ENCODE measurements around the gene COL6A3.

COL6A3 gene

DNA sequence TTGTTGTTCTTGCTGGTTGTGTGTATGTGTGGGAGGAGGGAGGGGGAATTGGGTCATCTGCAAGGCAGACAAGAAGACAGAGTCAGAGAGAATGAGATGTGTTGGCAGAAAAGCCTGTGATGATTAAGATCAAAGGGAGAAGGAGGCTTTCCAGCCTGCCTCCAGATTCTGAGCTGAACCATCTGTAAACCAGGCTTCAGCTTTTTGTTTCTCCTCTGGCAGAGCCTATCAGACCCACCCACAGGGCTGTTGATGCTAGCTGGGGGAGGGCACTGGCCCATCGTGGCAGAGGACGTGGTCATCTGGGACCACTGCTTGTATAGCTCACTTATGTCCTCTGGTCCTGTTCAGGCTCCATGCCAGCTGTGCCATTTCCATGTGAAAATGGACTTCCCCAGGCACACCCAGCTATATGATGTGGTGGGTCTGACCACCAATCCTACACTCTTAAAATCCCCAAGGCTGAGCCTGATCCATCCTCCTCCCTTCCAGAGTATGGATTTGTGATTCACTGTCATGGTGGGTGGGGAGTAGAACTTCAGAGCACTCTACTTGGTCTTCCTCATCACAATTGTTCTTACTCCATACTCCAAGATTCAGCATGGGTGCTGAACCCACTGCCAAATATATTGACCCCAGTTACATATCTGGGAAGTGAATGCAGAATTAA is 27.8 kb upstream of the COL6A3 start:
- no peak for DNase-seq

DNA sequence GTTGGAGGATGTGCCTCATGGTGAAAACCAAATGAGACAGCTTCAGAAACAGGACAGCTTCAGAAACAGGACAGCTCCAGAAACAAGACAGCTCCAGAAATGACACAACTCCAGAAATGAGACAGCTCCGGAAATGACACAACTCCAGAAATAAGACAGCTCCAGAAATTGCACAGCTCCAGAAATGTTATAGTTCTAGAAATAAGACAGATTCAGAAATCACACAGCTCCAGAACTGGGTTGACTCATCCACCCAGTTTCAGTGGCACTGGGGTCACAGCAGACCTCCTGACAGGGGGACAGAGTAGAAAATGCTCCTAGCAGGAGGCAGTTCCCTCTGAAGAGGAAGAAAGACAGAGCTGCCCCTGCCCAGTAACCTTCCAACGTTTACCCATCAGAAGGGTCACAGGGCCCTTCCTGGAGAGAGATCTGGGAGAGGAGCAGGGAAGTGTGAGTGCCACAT is 26.9 kb upstream of the COL6A3 start:
- DNase-seq, result no peak

DNA sequence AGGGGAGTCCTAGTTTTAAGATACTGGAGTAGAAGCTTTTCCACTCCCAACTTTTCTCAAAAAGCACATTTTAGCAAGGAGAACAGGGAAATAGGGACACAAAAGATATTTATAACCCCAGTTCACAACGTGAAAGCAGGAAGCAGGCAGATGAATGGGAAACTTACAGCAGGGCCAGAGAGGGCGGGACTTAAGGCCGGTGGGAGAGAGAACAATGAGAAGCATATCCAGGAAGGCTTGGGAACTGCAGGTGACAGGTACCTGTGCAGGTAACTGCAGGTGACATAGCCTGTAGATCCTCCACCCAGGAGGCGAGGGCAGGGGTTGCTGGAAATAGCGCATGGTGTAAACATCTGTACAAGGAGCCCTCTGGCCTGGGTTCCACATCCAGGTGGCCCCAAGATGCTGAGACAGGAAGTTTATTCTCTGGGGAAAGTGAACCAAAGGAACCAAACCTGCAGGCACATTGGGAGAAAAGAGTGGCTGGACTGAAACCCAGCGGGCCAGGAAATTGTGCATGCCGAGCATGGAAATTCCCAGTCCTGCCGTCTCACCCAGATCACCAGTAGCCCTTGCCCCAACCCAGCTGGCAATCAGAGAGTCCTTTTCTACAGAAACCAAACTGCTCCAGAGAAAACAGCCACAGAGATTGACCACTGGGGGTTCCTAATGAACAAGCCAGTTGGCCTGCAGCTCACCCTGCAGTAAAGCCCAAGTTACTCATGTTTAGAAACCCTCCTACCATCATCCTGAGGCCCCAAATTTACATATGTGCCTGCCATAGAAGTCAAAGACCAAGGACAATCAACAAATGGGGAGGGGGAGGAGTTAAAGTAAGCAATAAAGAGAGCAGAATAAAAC is 24.3 kb upstream of the COL6A3 start:
- DNase-seq, result no peak

DNA sequence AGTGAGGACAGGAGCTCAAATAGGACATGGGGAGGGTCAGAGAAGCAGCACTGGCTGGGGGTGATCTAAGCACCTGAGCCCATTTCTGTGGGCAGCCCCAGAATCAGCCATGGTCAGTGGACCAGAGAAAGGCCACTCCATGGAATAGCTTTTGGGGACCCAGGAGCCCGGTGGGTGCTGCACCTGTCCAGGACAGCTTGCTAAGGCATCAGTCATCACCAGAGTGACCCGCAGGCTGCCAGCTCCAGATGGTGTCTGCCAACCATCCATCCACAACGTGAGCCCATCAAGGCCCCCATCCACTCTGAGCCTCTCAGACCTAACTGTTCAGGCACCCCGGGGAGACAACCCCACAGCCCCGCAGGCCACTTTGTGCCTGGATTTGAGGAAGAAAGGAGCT is 23.6 kb upstream of the COL6A3 start:
- no peak for DNase-seq

DNA sequence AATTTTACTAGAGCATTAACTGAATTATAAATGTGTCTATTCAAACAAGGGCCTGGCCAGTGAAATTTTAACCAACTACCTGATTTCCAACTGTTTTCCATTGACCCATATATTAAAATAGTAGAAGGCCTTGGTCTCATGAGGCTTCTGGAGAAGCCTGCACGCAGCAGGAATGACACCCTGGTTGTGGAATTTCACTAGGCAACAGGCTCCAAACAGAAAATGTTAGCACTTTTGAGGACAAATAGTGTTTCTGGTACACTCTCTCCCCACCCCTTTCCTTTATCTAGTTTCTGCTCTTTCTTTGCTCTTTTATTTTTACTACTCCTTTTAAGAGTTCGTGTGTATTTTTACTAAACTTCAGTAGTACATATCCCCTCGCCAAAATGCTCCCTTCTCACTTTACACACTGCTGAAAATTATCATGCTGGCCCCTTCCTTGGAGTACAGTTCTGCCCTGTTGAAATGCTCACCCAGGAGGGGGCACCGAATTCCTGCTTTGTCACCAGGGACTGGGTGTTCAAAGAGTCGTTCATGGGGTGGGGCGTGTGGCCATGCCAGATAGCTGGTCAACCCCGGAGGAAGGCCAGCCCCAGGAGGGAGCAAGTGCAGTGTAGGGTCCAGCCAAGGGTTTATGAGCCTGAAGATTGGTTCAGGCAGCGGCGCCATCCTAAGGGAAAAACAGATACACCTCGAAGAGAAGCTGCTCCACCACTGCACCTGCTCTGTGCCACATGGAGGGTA is 22.1 kb upstream of the COL6A3 start:
- DNase-seq, result no peak

DNA sequence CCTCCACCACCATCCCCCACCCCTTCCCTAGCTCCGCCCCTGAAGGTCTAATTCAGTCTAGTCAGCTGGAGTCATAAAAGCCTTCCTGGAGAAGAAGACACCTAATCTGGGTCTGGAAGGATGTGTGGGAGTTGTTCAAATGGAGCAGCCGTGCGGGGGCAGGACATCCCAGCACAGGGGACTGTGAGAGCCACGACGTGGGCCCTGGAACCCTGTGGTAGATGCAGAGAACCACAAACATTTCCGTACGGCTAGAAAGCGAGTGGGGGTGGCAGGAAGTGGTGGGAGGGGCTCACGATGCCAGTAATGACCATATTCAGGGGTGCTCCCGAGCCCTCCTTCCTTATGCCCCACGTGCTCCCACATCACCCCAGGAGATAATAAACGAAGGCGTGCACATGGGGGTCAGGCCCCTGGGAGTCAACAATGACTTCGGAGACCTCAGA is 20.9 kb upstream of the COL6A3 start:
- DNase-seq, result peak; percentile 34

DNA sequence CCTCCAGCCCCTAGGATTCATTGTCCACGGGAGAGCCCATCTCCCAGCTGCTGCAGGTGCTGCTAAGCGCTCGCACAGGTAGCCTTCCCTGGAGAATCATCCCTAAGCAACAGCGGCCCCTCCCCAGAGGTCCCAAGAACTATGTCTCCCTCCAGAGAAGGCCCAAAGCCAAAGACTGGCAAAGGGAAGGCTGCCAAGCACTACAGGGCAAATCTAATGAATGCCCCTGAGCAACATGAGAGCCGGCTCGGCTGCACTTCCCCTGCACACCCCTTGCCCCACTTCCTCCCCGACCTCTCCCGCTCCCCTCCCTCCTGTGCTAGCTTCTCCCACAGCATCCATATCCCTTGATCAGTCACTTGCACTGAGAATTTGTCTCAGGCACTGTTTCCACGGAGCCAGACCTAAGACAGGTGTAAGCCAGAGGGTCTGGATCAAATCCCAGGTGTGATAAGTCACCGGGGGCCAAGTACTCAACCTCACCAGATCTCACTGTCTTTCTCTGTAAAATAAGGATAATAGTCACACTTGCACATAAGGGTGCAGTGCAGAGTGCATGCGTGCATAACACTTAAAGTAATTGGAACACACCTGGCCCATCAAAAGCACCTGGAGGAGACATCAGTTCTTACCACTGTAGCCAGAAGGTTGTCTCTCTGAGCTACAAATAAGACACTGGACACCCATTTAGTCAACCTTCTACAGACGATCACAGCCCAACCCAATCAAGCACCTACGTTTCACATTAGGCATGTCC is 20.1 kb upstream of the COL6A3 start:
- DNase-seq, result no peak

DNA sequence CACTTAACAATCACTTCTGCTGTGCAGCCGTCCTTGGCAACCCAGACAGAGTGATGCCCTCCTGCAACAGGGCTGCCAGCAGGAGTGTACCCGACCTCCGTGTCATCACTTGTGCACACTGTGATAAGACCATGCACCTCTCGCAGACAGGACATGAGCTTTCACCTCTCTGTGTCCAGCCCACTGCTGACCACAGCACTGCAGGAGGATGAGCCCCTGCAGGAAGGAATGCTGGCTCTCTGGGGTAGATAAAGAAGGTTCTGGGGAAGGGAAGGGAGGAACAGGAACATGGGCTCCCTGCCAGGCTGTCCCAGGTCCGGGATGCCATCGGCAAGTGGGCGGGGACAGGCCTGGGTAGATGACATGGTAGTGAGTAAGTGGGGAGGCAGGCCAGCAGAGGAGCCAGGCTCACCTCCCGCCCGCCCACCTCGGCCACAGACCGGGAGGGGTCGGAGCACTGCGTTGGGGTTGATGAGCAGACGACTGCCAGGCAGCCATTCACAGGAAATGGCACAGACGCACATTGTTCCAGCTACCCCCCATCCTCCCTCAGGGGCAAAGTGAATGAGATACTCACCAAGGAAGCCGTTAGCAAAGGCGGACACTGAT is 18.6 kb upstream of the COL6A3 start:
- peak; percentile 20 for DNase-seq

DNA sequence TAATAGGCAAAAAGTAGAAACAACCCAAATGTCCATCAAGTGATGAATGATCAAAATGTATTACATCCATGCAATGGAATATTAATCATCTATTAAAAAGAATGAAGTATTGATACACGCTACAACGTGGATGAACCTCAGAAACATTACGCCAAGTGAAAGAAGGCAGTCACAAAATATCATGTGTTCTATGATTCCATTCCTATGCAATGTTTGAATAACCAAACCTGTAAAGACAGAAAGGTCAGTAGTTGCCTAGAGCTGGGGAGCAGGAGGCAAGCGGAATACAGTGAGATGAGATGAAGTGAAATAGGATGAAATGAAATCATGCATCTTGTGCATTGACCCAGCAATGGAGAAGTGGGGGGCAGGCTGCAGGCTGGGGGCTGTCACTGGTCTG is 17.9 kb upstream of the COL6A3 start:
- no peak for DNase-seq

DNA sequence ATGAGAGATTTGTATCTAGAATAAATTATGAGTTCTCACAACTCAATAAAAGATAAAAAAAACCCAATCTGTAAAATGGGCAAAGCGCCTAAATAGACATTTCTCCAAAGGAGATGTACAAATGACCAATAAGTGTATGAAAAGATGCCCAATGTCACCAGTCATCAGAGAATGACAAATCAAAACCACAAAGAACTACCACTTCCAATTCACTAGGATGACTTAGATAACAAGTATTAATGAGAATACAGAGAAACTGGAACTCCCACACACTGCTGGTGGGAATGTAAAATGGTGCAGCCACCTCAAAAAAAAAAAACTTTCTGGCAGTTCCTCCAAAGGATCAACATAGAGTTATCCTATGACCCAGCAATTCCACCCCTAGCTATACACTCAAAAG is 17.4 kb upstream of the COL6A3 start:
- no peak for DNase-seq

DNA sequence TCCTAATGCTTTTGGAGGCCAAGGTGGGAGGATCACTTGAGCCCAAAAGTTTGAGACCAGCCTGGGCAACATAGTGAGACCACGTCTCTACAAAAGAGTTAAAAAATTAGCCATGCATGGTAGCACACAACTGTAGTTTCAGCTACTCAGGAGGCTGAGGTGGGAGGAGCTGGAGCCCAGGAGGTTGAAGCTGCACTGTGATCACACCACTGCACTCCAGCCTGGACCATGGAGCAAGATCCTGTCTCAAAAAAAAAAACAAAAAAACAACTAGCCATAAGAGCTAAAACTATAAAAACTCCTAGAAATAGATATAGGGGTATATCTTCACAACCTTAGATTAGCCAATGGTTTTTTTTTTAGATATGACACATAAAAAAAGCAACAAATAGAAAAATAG is 16.9 kb upstream of the COL6A3 start:
- no peak for DNase-seq

DNA sequence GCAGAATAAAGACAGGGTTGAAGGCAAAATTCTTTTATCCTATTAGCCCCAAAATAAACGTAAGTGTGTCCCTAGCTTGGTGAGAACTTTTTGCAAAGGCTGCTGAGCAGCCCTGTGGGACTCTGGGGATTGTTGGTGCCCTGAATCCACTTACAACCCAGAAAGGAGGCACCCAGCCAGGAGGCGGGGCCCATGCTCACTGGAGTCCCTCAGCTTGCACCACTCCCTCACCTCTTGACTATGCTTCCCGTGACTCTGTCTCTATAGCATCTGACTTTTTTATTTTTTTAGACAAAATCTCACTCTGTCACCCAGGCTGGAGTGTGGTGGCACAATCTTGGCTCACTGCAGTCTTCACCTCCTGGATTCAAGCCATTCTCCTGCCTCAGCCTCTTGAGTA is 15.8 kb upstream of the COL6A3 start:
- DNase-seq, result no peak

DNA sequence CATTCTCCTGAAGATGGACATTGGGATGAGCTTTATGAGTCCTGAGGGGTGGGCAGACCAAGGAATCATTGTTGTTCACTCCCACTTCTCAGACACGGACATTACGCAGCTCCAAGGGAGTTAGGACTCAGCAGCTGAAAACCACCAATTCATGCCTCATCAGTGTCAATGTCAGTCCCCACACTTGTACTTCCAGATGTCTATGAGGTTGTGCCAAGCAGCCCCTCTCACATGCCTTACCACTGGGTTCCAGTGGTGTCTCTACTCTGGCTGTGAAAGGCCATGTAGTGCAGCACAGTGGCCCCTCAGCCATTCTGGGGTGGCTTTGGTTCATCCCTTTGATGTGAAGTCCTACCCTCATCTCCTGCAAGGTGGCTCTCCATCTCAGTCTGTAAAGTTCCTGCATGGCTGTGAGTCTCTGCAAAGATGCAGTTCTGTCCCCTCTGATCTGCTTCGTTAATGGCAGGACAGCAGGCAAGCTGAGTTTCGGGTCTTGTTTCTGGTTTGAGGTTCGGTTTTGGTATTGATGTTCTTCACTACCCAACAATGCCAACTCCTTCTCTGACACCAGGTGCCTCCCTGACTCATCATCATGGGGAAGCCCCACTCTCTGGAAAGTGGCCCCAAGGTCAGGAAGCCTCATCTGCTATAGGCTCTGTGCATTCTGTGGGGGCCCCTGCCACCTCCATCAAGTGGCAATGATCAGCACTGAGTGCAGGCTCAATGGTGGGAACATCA is 14.0 kb upstream of the COL6A3 start:
- DNase-seq, result no peak

DNA sequence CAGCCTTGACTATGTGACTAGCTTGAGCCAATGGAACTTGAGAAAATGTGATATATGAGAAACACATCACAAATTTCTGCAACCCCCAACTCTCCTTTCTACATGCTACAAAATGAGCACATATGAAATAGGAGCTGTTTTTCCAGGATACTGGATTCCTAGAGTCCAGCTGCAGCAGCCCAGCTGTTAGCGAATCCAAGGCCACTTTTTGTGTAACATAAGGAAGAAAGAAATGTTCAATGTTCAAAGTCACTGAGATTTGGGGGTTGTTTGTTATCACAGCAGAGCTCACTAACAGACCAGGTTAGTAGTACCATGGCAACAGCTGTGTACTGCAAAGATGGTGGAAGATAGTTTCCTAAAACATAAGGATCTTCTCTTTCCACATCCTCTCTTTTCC is 12.6 kb upstream of the COL6A3 start:
- DNase-seq, result no peak

DNA sequence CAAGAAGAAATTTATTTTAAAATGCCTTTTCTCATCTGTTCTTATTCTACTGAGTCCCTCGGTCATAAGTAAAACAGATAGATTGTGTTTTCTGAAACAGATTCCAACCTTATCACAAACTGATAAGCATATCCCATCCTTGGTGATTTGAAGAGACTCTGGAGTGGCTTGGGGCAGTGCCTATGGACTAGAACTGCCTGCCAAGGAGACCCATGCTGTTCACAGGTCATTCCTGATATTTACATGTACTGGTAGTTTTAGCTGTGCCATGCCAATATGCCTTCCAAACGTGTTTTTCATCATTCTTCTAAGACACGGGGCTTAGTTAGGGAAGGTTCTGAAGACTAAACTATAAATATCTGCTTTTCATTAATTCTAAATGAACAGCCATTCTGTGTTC is 11.4 kb upstream of the COL6A3 start:
- DNase-seq, result no peak

DNA sequence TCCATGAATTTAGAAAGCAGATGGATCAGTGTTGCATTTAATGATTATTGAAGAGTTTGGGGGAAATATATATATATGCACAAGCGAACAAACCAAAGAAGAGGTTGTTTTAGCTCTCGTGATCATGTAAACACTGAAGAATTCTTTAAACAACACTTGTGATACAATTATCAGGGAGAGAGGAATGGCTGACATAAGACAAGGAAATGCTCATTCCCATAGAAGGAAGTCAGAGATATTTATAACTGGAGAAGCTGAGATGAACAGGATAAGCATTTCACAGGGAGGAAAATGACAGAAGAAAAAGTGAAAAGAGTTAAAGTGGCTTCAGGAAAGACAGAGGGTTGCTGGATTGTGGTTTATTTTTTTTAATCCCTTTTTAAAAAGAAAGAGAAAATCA is 10.6 kb upstream of the COL6A3 start:
- no peak for DNase-seq

DNA sequence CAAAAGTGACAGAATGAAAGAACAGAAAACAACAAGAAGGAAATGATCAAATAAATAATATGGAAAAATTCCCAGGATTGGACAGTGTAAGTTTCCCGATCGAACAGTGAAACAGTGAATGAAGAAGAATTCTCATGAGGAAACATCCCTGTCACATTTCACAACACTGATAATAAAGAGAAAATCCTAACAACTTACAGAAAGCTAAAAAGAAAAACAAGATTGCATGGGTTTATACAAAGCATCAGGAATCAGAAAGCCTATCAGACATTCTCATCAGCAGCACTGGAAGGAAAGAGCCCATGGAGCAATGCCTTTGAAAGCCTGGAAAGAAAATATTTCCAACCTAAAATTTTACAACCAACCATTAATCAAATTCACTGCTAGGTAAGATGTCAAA is 9.9 kb upstream of the COL6A3 start:
- no peak for DNase-seq

DNA sequence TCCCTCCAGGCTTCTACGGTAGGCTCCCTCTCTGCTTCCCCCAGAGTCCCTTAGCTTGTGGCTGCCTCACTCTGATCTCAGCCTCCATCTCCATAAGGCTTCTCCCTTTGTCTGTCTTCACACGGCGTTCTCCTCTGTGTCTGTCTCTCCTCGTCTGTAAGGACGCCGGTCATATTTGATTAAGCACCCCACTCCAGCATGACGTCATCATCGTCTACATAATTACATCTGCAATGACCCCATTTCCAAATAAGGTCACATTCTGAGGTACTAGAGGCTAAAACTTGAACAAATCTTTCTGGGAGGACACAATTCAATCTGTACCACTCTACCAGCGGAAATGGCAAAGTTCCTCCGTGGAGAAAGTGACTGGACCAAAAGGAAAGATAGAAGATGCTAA is 8.3 kb upstream of the COL6A3 start:
- DNase-seq, result no peak

DNA sequence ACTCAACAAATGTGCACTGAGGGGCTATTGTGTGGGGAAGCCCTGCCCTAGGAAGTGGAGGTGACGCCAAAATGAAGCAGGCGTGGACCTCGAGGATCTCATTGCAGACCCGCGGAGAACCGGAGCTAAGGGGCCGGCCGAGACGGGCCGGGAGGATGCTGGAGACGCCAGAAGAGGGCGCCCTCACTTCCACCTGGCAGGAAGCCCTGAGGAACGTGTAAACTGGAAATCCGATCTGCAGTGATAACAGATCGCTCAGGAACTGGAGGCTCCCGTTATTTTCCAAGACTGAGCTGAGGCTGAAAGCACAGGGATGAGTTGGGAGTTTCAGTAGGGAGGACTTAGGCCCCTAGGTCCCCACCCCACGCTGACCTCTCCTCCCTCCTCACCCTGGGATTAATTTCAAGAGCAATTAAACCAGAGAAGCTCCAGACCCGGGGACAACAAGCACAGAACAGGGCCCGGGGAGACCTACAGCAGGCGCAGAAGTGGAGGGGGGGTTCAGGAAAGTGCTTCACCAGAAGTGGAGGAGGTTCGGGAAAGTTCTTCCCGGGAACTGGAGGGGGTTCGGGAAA is 7.7 kb upstream of the COL6A3 start:
- DNase-seq, result peak; percentile 62

DNA sequence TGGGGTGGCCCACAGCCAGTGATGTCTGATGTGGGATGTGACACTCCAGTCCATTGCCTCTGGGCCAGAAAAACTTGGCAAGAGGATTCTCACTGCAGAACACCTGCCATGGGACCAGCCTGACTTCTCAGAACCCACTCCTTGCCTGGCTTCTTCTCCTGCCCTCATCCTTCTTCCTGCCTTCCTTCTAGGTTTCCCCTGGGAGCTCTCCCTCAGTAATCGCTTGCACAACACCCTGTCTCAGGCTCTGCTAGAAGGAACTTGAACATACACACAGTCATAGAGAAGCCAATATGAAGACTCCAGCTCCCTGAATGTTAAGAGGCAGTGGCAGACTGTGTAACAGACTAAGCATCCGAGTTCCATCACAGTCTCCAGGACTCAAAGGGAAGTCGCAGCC is 4.3 kb upstream of the COL6A3 start:
- no peak for DNase-seq

Data from effector CD8-positive, alpha-beta T cell (primary cell).